Measurements from ENCODE around the gene SSU72.

The SSU72 gene

GRCh38 chr1:1574721-1575537 is at the start of gene SSU72:
TSS of gene SSU72 (minus strand) at chr1:1574863. CDS start at chr1:1574557, 306 bp downstream.
- peak; percentile 84 to 87 for DNase-seq (ENCODE audit: low read depth in 2 of 2, low spot score in 1 of 2)

- no peak for DNase-seq (ENCODE audit: low read depth in 2 of 2, low spot score in 1 of 2)
Observed at GRCh38 chr1:1623631-1624442, 49.2 kb upstream of the SSU72 start.

DNA sequence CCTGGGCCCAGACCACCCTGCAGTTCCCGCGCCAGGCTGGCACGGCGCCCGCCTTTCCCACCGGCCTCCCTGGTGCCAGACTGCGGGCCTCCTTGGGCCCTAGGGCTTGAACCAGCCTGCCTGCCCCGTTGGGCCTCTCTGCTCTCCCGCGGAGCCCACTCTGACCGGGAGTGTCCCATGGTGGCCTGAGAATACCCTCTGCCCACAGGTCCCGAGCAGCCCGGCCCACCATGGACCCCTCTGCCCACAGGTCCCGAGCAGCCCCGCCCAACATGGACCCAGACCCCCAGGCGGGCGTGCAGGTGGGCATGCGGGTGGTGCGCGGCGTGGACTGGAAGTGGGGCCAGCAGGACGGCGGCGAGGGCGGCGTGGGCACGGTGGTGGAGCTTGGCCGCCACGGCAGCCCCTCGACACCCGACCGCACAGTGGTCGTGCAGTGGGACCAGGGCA is 48.5 kb upstream of the SSU72 start:
- DNase-seq (ENCODE audit: low read depth in 2 of 2, low spot score in 1 of 2), result no peak

DNA sequence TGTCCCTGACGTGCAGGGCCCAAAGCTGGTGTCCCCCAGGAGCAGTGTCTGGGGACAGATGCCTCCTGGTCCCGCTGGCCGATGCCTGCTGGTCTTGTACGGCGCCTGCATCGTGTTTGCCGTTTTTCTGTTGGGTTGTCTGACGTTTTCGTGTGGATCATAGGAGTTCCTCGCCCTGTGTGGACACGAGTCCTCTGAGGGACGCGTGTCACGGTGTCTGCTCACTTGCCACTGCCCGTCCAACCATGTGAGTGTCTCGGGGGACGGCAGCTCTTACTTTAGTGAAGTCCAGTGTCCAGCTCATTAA is 48.1 kb upstream of the SSU72 start:
- DNase-seq (ENCODE audit: low read depth in 2 of 2, low spot score in 1 of 2), result no peak

DNA sequence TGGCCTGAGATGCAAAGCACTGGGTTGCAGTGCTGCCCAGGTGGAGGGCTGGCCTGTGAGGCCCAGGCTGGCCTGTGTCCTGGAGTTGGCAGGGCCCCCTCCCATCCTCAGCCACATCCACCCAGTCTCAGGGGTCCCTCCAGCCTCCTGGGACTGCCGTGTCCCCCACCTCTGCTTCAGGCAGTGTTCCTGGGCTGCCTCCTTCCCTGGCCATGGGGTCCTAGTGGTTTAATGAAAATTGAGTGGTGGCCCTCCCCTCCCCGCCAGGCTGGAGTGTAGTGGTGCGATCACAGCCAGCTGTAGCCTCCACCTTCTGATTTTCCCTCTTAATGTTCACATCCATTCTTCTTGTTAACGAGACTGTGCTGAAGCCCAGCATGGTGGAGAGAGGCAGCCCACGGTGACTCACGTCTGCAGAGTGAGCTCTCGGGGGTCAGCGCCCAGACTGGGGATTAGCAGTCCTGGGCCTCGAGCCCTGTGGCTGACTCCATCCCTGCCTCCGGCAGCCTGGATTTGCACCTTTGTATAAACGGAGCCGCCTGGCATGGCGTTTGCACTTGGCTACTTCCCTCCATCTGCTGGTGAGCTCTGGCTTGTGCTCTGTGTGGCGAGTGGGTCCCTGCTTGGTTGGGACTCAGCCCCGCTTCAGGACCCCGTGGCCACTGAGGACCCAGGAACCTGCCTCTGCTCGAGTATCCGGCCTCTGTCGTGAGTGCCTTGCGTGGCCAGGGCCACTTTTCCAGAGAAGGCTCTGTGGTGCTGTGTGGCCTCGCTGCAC is 47.5 kb upstream of the SSU72 start:
- DNase-seq (ENCODE audit: low read depth in 2 of 2, low spot score in 1 of 2), result no peak

GRCh38 chr1:1621173-1622009 is 46.7 kb upstream of the SSU72 start:
- DNase-seq (ENCODE audit: low read depth in 2 of 2, low spot score in 1 of 2), result no peak

- no peak for DNase-seq (ENCODE audit: low read depth in 2 of 2, low spot score in 1 of 2)
Observed at GRCh38 chr1:1620433-1621139, 45.9 kb upstream of the SSU72 start.

- DNase-seq (ENCODE audit: low read depth in 2 of 2, low spot score in 1 of 2), result no peak
Observed at GRCh38 chr1:1619917-1620361, 45.3 kb upstream of the SSU72 start.

DNA sequence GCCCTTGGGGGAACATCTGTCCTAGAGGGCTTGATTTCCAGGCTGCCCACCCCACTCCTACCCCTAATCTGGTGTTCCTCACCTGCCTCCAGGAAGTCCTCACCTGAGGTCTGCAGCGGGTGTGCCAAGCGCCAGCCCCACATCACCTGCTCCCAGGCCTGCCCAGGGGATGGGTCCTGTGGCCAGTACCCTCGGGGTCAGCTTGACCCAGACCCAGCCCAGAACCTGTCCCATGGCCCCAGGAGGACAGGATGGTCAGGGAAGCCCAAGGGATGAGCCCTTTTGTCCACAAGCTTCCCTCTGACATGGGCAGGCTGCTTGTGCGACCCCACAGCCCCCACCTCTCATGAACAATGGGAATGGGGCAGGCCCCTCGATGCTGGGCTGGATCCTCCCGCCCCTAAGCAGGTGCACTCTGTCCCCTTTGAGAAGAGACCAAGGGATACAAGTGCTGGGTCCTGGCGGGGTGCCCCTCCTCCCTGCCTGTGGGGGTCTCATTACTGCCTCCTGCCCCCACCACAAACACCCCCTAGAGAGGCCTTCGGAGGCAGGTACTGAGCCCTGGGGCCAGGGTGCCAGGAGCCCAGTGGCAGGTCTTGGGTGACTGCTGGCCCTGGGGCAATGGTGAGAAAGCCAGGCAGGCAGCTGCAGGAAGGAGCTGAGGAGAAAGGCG is 43.9 kb upstream of the SSU72 start:
- no peak for DNase-seq (ENCODE audit: low read depth in 2 of 2, low spot score in 1 of 2)

DNA sequence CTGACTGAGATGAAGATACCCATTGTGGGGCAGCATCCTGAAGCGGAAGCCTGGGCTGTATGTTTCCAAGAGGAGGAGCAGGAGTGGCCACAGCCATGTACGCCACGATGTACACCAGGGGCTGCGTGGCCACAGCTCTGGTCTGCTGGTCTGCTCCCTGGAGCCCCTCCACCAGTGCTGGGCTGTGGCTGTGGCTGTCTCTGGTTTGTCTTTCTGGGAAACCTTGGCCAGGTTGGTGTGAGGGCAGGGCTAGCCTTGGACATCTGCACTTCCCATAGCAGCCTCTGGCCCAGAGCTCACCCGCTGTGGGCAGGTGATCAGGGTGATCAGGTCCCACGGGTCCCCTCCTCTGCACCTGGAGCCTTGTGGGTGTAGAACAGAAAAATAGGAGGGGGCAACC is 43.3 kb upstream of the SSU72 start:
- DNase-seq (ENCODE audit: low read depth in 2 of 2, low spot score in 1 of 2), result no peak

DNA sequence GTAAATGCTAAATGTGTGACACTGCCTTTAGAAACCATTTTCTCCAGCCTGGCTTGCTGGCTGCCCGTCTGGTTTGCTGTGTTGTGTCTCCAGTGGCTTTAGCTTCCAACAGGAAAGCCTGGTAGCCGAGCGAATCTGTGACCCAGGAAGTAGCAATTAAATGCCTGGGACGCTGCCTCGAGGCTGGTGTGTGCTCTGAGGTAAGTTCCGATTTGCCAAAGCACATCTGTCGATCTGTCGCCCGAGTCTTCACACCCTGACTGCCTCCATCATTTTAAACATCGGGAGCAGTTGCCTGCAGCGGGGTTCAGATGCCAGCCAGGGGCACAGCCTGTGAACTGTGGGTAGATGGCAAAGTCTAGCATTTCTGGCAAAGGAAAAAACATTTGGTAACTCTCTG is 42.9 kb upstream of the SSU72 start:
- no peak for DNase-seq (ENCODE audit: low read depth in 2 of 2, low spot score in 1 of 2)

DNA sequence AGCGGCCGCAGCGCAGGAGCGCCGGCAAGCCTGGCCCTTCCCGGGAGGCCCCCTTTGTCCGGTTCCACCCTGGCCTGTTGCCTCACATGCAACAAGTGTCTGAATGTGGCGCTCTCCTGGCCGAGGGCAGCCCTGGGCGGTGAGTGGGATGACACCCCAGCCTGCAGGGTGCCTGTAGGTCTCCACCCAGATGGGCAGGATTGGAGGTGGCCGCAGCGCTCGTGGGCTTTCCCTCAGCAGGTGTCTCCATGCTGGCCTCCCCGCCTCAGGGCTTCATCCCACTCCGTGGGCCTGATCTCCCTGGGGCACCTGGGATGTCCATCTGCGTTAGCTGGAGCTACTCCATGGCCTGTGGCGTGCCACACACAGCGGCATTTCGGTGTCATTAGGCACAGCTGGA is 42.2 kb upstream of the SSU72 start:
- no peak for DNase-seq (ENCODE audit: low read depth in 2 of 2, low spot score in 1 of 2)

- no peak for DNase-seq (ENCODE audit: low read depth in 2 of 2, low spot score in 1 of 2)
Observed at GRCh38 chr1:1616045-1616790, 41.6 kb upstream of the SSU72 start.

GRCh38 chr1:1615256-1616044 is 40.8 kb upstream of the SSU72 start, which contains the start of gene MIB2:
TSS of gene MIB2 (plus strand) at chr1:1615500. CDS start at chr1:1623453, 7,953 bp downstream.
- peak; percentile 92 to 94 for DNase-seq (ENCODE audit: low read depth in 2 of 2, low spot score in 1 of 2)

DNA sequence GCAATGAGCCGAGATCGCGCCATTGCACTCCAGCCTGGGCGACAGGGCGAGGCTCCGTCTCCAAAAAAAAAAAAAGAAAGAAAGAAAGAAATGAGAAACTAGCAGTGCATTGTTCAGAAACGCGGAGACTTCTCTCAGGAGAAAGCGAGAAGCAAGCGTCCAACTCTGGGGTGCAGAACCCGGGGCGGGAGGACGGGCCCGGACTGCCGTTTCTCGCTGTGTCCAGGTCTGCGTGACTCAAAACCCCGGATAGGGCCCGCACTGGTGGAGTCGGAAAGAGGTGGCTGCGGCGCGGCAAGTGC is 40.2 kb upstream of the SSU72 start:
- DNase-seq (ENCODE audit: low read depth in 2 of 2, low spot score in 1 of 2), result no peak

GRCh38 chr1:1614204-1614953 is 39.7 kb upstream of the SSU72 start:
- DNase-seq (ENCODE audit: low read depth in 2 of 2, low spot score in 1 of 2), result peak; percentile 43 to 44

GRCh38 chr1:1613509-1614082 is 38.9 kb upstream of the SSU72 start:
- no peak for DNase-seq (ENCODE audit: low read depth in 2 of 2, low spot score in 1 of 2)

All from stimulated activated CD8-positive, alpha-beta memory T cell treated with anti-CD3 and anti-CD28 coated beads, Interleukin-4, amount 100 ng/mL, for 4 hours (primary cell).